NK-92 (cell line): ENCODE measurements around the gene TFEB.

Experiments used
- DNase-seq: peaks from one replicate; lab custom pipeline; 2025; ENCODE audit not compliant: unreplicated experiment; lab: John Stamatoyannopoulos, UW

TFEB gene

DNA sequence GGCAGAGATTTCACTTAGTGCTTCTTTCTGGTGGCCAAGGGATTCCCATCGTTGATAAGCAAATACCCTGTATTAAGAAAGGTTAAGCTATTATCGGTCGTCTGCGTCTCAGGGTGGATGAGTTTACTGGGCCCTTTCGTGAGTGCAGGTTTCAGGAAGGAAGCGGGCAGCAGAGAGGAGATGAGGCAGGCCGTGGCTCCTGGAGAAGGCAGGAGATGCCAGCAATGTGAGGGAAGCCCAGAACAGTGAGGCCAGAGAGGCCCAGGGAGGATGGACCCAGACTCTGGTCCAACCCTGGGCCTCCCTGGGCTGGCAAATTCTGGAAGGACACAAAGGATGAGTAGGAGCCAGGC is 11.2 kb downstream of the TFEB start:
- DNase-seq, result no peak

DNA sequence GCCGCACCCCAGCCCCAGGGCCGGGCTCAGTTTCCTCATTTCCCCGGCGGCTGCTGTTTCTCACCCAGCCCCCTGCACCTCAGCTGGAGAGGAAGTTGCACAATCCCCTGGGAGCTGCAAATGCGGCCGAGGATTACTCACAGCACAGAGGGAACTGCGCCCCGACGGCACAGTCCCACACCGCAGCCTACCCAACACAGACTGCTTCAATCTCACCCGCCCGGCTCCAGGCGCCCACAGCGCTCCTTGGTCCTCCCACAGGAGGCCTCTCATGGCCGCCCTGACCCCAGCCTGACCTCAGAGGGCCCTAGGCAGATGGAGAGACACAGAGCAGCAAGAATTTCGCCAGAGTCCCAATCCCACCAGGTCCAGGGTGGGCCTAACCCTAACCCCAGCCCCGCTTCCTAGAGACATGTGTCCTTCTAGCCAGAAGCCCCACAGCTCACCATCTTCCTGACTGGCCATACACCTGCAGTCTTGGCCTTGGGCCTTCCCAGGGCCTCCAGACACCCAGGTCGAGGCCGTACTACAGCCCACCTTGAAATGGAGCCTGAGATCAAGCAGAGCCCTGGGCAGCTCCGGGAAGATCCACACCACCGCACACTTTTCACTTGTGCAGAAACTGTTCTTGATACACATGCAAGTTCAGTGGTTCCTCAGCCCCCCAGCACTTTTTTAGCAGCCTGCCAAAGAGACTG is 11.7 kb downstream of the TFEB start:
- no peak for DNase-seq

DNA sequence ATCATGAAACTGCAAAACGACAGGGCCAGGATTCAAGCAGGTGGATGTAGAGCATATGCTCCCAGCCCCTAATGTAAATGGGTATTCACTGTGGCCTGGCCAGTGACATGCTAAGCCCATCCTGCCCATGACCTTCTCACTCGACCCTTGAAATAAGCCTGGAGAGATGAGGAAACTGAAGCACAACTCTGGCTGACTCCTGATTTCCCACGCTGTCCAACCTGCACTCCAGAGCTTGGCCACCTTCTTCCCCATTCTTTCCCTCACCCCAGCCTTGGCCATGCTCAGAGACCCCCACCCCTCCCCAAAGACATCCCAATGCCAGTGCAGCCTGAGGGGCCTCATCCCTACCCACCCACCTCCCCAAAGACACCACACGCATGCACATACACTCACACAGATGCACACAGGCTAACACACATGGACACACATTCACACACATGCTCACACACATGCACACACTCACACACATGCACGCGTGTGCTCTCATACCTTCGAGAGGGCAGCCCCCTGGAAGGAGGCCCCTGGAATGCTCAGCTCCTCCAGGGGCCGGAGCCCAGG is 12.4 kb downstream of the TFEB start:
- DNase-seq, result no peak

DNA sequence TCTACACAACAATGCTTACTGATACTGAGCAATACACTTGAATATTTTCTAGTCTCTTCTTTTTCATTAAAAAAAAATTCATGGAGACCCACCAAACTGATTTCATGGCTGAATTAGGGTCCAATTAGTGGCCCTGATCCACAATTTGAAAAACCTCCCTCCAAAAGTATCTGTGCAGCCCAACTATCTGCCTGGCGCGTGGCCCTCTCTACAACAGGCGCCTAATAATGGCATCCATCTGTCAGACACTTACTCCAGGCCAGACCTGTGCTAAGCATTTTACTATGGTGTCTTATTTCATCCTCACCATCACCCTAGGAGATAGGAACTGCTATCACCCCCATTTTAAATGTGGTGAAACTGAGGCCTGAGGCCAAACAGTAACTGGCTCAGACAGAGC is 14.0 kb downstream of the TFEB start:
- DNase-seq, result no peak

DNA sequence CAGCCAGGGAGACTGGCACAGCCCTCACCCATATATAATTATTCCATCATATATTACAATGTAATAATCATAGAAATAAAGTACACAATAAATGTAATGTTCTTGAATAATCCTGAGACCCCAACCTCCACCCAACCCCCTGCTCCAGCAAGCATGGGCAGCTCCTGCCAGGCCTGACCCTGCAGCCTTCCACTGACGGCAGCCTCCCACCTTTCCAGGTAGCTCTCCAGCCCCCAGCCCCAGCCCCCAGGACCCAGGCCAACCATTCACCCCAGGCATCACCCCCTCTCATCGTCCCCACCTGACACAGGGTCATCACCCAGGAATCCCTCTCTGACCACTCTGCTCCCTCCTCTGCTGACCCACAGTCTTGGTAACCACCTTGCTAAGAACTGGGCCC is 14.6 kb downstream of the TFEB start:
- no peak for DNase-seq

DNA sequence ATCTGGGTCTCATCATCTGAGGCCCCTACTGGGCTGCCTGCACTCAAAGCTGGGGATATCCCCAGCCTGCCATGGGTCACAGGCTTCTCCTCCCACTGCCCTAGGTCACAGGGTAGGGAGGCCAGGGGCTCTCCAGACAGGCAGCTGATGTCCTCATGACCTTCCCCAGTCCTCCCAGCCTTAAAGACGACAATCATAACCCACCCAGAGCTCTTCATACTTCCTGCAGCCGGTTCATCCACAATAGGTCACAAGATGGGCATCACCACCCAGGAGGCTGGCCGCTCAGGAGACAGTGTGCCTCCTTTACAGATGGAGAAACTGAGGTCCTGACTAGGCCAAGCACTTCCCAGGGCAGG is 15.2 kb downstream of the TFEB start:
- DNase-seq, result no peak

DNA sequence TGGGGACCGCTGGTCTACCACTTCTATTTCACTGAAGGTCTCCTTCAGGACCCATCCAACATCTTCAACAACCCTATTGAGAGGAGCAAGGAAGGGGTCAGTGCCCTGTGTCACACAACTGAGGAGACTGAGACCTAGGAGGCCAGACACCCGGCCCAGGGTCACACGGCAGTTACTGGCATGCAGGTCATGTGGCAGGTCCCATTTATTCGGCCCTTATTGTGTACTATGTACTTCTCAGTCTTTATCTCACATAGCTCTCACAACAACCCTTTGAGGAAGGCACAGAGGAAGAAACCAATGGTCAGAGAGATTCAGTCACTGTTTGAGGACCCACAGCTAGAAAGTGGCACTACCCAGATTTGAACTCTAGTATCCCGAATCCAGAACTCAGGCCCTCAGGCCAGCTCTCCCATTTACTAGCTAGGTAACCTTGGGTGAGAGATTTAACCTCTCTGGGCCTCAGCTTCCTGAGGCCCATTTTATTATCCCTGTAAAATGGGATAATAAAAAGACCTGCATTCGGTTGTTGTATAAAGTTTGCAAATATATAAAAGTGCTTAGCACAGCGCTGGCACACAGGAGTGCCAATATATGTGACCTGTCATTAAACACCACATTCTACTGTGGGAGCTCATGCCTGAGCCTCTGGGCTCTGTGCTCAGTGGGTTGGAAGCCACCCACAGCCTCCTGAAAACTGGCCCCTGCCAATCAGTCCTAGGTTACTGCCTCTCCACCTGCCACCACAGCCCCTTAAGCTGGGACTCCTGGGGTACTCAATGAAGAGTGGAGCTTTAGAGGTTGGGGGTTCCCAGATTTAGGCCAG is 15.8 kb downstream of the TFEB start:
- DNase-seq, result no peak

DNA sequence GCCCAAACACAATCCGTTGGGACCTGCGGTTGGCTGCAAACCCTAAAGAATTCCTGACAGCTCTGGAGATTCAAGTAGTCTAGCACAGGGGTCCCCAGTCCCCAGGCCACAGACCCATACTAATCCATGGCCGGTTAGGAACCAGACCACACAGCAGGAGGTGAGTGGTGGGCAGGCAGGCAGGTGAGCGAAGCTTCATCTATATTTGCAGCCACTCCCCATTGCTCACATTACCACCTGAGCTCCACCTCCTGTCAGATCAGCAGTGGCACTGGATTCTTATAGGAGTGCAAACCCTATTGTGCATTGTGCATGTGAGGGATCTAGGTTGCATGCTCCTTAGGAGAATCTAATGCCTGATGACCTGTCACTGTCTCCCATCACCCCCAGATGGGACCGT is 16.6 kb downstream of the TFEB start:
- no peak for DNase-seq

DNA sequence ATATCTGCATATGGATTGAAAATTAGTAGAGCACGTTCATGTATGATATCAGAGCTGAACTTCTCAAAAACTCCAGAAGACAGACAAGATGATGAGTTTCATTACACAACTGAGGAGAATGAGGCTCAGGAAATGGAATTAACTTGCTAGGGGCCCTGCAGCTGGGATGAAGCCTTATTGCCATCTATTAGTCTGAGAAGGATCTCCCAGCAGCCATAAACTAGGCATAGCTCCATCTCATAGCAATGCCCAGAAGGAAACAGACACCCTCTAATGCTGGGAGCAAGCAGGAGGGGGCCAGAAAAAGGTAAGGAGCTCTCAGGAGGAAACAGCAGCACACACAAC is 18.0 kb downstream of the TFEB start:
- no peak for DNase-seq

DNA sequence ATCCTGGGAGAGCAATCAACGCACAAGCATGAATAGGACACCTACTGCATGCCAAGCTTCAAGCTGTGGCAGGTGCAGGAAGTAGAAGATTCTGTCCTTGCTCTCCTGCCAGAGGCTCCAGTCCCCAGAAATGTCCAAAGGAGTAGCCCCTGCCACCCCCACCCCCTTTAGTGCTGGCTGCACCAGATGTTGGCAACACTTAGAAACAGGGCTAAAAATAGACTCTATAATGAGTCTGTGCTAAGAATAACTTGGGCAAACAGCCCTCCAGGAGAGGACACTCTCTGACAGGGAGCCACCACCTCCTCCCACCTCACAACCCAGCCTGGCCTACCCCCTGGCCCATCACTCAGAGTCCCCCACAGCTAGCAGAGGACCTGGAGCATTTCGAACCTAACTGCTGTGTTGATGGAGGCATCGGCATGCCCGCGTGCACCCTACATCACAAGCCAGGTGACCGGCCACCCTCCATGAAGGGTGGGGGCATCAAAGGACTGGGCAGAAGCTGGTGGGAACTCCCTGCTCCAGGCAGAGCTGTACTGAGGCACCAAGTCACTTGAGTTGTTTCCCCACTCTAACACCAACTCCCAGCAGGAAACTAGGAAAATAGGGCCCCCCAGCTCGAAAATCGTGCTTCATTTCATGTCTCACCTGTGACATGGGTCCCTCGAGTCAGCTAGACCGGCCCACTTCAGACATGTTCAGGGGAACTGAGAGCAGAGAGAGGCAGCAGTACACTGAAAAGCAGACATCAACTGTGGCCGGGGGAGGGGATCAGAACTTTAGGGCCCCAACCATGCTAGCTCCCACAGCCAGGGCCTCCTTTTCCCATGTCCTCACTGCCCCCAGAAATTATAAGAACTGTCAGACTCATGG is 18.7 kb downstream of the TFEB start:
- no peak for DNase-seq

DNA sequence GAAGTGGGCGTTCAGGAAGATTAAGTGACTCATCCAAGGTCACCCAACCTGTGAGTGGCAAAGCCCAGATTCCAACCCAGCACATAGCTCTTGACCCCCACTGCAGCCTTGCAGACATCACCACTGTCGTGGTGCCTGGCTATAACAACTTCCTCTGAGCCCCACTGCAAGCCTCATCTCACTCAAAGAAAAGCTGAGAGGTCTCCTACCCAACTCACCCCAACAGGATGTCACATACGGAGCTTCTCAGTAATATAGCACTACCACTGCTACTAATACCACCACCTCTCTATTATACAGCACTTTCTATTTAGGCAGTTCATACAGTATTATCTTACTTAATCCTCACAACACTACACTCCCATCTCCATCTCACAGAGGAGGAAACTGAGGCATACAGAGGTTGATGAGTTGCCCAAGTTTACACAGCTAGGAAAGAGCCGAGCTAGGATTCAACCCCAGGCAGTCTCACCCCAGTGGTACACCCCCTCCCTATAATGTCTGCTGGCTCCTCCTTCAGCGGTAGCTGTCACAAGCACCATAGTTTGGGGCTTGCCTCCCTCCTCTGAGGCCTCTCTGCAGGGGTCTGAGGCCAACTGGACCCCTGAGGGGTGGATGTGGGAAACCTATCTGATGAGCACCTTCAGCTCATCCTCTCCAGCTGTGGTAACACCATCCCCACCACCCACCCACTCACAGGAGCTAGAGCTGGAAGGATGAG is 19.5 kb downstream of the TFEB start:
- DNase-seq, result no peak

DNA sequence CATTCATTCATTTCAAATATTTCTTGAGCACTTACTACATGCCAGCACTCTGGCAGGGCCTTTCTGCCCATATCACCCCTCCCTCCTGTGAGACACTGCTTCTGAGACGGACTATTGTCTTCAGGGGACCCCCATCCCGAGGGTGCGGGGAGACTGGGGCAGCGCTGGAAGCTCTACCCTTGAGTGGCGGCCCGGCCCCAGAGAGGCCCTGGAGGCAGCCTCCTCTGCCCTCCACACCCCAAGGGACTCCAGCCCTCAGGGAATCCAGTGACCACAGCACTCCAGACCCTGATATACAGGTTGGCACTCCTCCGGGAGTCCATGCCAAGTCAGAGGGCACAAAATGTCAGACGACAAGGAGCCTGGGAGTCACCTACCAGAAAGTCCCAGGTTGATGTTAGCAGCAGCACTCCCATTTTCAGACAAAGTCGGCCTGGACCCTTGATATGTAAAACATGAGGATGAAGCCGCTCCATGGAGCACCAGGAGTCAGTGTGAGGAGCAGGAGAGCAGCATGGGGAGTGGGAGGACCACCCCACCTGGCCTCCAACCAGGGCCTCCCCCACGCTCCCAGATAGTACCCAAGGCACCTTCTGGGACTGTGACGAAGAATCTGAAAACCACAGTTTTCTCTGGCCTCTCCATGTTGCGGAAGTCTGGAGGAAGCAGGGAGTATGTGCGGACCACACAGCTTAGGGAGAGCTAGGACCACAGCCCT is 20.7 kb downstream of the TFEB start:
- DNase-seq, result no peak

DNA sequence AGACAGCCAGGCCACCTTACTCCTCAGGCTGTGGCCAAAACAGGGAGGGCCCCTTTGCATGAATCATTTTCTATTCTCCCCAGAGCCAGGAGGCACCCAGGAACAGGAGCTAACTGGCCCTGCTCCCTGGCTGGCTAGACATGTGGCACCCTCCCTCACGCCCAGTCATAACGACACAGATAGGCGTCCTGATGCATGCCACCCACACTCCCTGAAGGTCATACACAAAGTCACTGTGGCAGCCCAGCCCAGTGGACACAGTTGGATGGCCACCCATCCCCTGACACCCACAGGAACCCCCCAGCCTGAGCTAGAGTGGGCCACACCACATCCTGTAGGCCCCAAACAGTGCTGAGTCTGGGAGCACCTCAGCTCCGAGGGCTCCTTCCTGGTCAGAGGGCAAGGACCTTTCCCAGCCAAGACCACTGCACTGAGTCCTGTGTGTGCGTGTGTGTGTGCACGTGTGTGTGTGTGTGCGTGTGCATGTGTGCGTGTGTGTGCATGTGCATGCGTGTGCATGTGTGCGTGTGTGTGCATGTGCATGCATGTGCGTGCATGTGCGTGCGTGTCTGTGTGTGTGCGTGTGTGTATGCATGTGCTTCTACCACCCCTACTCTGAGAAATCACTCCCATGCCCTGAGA is 21.6 kb downstream of the TFEB start:
- DNase-seq, result no peak

DNA sequence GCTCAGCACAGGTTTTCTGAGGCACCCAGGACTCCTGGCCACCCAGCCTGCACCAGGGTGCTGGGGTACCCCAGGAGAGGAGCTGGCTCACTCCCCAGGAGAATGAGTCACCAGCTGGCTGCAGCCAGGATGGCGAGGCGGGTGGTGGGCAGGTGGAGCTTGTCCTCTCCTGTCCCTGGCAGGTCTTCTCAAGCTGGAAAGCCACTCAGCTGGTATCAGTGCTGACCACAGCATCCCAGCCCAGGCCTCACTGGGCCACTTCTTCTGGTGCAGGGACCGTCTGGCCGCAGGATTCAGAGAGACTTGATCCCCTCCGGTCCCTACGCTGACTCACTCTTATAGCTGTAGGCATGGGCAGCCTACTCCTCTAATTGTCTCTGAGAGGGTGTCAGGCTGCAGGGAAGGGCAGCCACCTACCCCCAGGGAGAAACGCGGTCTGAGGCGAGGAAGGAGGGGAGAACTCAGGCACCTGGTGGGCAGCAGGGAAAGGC is 22.2 kb downstream of the TFEB start:
- no peak for DNase-seq

DNA sequence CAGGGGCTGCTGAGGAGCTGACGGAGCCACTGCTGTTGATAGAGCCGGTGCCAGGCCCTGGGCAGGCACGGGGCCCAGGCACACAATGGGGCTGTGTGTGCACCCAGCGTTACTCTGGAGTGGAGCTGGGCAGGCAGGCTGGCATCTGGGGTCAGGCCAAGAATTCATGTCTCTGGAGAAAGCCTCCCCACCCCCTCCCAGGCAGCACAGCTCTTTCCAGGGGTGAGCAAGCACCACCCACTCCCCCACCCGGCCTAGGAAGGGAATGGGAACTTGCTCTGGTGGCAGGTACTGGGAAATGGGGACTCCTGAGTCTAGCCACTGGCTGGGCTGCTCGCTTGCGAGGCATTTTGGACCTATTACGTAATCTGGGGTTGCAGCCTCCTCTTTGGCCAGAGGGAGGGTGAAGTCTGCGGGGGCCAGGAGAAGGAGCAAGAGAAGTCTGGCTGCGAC is 22.7 kb downstream of the TFEB start:
- DNase-seq, result no peak

DNA sequence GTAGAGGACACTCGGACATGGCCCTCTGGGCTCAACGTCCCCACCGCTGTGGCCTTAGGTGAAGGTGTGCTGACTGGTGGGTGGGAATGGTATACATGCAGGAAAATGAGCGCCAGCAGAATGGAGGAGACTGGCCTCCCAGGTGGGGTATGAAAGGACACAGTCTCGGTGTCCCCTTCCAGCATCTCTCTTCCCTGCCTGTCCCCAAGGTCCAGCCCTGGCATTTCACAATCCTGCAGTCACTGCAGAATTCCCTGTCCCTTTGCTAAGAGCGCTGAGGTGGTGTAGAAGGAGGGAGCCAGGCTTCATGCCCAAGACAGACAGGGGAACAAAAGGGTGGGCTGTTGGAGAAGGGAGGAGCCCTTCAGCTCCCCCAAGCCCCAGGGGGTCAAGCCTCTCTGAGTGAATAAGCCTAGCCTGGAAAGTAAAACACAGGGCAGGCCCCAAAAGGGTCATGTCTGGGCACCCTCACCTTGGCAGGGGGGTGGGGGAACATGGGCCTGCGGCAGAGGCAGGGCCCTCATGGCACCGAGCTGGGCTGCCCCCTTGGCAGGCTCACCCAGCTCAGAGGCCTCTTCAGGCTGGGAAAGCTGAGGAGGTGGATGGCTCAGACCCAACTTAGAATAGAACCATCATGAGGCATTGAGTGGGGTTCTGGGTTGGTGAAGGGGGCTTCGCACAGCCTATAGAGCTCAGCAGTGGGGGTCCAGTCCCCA is 23.9 kb downstream of the TFEB start:
- no peak for DNase-seq

DNA sequence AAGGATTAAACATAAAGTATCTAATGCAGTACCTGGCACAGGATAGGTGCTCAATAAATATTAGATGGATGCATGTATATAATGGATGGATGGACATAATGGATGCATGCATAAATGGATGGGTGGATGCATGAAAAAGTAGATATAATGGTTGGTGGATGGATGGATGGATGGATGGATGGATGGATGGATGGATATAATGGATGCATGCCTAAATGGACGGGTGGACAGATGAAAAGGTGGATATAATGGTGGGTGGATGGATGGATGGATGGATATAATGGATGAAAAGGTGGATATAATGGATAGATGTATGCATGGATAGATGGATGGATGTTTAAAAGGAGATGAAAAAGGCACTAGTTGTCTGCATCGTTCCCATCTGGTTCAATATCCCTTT is 26.0 kb downstream of the TFEB start:
- DNase-seq, result no peak

DNA sequence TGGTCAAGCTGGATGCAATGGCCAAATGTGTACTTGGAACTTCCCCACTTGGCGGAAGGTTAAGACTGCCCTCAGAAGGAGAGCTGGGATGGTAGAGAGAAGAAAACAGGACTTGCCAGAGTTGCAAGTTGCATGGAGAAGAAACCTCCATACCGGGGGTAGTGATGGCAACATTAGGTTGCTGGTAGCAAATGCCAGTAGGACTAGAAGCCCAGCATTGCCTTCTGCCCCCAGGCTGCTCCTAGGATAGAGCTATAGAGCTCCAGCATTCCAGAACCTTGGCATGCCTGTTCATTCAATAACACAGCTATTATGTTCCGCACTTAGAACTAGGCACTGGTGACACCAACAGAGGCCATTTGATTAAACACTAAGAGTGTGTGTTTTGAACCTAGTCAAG is 26.6 kb downstream of the TFEB start:
- DNase-seq, result no peak

DNA sequence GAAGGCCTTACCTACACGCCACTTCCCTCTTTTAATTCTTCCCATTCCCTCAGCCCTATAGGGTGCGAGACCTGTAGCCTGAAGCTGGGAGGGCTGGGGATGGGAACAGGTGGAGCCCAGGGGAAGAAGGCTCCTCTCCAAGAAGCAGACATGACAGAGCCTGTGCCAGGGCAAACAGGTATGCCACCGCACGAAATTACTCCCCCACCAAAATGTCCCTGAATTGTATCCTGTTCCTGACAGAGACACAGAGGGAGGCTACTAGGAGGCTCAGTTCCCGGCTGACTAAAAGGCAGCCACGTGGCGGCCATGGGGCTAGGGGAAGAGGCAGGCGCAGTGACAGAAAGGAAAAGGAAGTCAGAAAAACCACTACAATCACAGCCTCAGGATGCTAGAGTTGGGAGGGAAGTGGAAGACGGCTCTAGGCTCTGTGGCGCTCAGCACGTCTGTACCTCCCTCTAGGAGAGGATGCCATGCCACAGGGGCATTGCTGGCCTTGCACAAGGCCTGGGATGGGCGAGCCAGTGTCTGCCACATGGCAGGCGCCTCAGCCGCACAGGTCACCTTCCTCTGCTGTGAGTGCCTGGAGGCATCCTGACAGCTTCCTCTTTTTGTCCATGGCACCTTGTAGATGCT is 27.7 kb downstream of the TFEB start:
- no peak for DNase-seq
